ENCODE results near the gene SNX32.

GRCh38 chr11:65887723-65888162, 54.0 kb downstream of the SNX32 start:
- no peak for TF ChIP-seq CTCF (IDR thresholded peaks at IDR 0.05)
- no peak for TF ChIP-seq ZFX (IDR thresholded peaks at IDR 0.05; ENCODE audit: borderline replicate concordance)
